Large intestine (tissue), 12 donors: ENCODE measurements around the gene PCDH11X. TPM values are rescaled to one million over a fixed set of nuclear protein-coding genes. Genes with fewer than 3 reads are reported as not detected.
"Not testable (repeated sequence)": the region's sequence is repeated elsewhere in the genome, so short reads cannot be mapped to it uniquely, and the experiment has no call there.

ENCODE experiments used
- DNase-seq, 2 donors: peaks; one replicate each; pipeline versions ENCODE4 v3.0.0 to v3.0.0-alpha.2; 2013
- H3K27ac ChIP-seq: one replicate; pipeline ENCODE4 v1.5.1; 2013; ENCODE audit warnings: low read length
- H3K27me3 ChIP-seq: 2 replicates; pipeline ENCODE4 v1.6.1; 2013; ENCODE audit warnings: low read length; ENCODE audit not compliant: control insufficient read depth, insufficient read depth
- H3K36me3 ChIP-seq: 2 replicates; pipeline ENCODE4 v1.6.1; 2013; ENCODE audit warnings: low read length; ENCODE audit not compliant: control insufficient read depth, insufficient read depth
- H3K4me1 ChIP-seq: one replicate; pipeline ENCODE4 v1.6.1; 2013; ENCODE audit warnings: low read length; ENCODE audit not compliant: control insufficient read depth, insufficient read depth
- H3K4me3 ChIP-seq: one replicate; pipeline ENCODE4 v1.5.1; 2013; ENCODE audit warnings: low read length
- H3K9me3 ChIP-seq: one replicate; pipeline ENCODE4 v1.6.1; 2013; ENCODE audit warnings: mild to moderate bottlenecking, low read depth, low read length, moderate library complexity; ENCODE audit not compliant: control insufficient read depth
- WGBS: methylation state at CpG from one replicate; pipeline ENCODE4 v1.1.5; 2013; ENCODE audit warnings: low lambda C conversion rate; ENCODE audit not compliant: insufficient coverage; 5-methylcytosine and 5-hydroxymethylcytosine counted together
- long read RNA-seq, 11 donors: transcript quantifications; one replicate each; lab custom pipeline, GENCODE V29; 2026
- polyA plus RNA-seq: library from polyadenylated mRNA; unstranded; fragments of 120-200 nt; gene quantifications from one replicate; pipeline ENCODE4 v1.2.1, GENCODE V29; 2013

Gene PCDH11X
- polyA plus RNA-seq = 0.01 TPM
- long read RNA-seq, donor 1 = 0 reads
- long read RNA-seq, donor 2 = 0 reads
- long read RNA-seq, donor 3 = 0 reads
- long read RNA-seq, donor 4 = 0 reads
- long read RNA-seq, donor 5 = 0 reads
- long read RNA-seq, donor 6 = 0 reads
- long read RNA-seq, donor 7 = 0 reads
- long read RNA-seq, donor 8 = 0 reads
- long read RNA-seq, donor 9 = 0 reads
- long read RNA-seq, donor 10 = 0 reads
- long read RNA-seq, donor 11 = 0 reads

DNA sequence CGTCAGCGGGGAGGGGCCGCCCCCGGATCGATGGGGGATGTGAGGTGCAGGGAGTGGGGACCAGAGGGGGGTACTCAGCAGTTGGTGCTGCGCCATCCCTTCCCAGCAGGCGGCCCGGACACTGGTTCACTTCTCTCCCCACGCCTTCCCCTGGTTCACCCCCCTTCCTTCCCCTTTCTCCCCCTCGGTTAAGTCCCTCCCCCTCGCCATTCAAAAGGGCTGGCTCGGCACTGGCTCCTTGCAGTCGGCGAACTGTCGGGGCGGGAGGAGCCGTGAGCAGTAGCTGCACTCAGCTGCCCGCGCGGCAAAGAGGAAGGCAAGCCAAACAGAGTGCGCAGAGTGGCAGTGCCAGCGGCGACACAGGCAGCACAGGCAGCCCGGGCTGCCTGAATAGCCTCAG lies at the start of gene PCDH11X:
Gene PCDH11X, plus strand, starts transcription at position 241 of the 400 bp plus-strand sequence. CDS start 56,130 bp downstream, outside the sequence.
- H3K9me3 ChIP-seq, H3K36me3 ChIP-seq, DNase-seq, H3K27ac ChIP-seq, H3K4me1 ChIP-seq, H3K4me3 ChIP-seq: not testable (repeated sequence)
- no CpG with 5 or more reads among the region's 24 CpGs for whole genome bisulfite sequencing
- peaks cover 11% of the 10 kb centered on the region for H3K27me3 ChIP-seq

- H3K4me3 ChIP-seq, H3K4me1 ChIP-seq, H3K36me3 ChIP-seq, H3K27ac ChIP-seq, H3K27me3 ChIP-seq, DNase-seq, H3K9me3 ChIP-seq: not testable (repeated sequence)
- no CpG with 5 or more reads among the region's 4 CpGs for WGBS
Observed at GRCh38 chrX:91747446-91747845, 31.7 kb upstream of the PCDH11X start.

DNA sequence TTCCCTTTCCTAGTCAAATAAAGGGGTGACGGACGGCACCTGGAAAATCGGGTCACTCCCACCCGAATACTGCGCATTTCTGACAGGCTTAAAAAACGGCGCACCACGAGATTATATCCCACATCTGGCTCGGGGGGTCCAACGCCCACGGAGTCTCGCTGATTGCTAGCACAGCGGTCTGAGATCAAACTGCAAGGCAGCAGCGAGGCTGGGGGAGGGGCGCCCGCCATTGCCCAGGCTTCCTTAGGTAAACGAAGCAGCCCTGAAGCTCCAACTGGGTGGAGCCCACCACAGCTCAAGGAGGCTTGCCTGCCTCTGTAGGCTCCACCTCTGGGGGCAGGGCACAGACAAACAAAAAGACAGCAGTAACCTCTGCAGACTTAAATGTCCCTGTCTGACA lies 26.2 kb upstream of the PCDH11X start:
- H3K9me3 ChIP-seq, H3K4me3 ChIP-seq, H3K27ac ChIP-seq, H3K27me3 ChIP-seq, DNase-seq, H3K4me1 ChIP-seq, H3K36me3 ChIP-seq: not testable (repeated sequence)
- no CpG with 5 or more reads among the region's 17 CpGs for WGBS

GRCh38 chrX:91770619-91771488 lies 8.3 kb upstream of the PCDH11X start:
- H3K27ac ChIP-seq, H3K36me3 ChIP-seq, H3K27me3 ChIP-seq, H3K4me3 ChIP-seq, DNase-seq, H3K9me3 ChIP-seq, H3K4me1 ChIP-seq: not testable (repeated sequence)
- no CpG with 5 or more reads among the region's 9 CpGs for WGBS

GRCh38 chrX:91773943-91774342 lies 5.2 kb upstream of the PCDH11X start:
- WGBS = no CpG with 5 or more reads among the region's 3 CpGs
- not testable (repeated sequence) for H3K4me3 ChIP-seq, H3K36me3 ChIP-seq

DNA sequence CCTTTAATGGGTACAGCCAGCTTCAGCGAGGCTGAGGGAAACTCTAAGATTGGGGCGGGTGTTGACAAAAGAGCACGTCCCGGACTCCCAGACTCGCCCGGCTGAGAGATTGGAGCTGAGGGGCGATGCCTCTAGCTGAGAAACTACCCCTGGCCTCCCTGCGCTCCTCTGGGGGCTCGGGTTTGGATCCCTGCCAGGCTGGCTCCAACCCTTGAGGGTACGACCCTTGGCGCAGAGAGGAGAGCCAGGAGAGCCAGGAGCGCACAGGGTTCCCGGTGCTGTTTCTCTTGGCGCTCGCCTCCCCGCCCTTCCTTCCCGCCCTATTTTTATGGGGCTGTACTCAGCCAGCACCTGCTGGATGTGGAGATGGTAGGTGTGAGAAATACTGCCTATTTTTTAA lies 833 bp downstream of the PCDH11X start:
- not testable (repeated sequence) for H3K4me3 ChIP-seq, H3K36me3 ChIP-seq, H3K4me1 ChIP-seq, H3K27ac ChIP-seq, DNase-seq, H3K9me3 ChIP-seq
- WGBS = no CpG with 5 or more reads among the region's 17 CpGs
- H3K27me3 ChIP-seq = peaks cover 11% of the 10 kb centered on the region

More at GRCh38 chrX:91773943-91774342, 5.2 kb upstream of the PCDH11X start:
- not testable (repeated sequence) for H3K4me1 ChIP-seq, H3K27ac ChIP-seq, DNase-seq, H3K27me3 ChIP-seq, H3K9me3 ChIP-seq

DNA sequence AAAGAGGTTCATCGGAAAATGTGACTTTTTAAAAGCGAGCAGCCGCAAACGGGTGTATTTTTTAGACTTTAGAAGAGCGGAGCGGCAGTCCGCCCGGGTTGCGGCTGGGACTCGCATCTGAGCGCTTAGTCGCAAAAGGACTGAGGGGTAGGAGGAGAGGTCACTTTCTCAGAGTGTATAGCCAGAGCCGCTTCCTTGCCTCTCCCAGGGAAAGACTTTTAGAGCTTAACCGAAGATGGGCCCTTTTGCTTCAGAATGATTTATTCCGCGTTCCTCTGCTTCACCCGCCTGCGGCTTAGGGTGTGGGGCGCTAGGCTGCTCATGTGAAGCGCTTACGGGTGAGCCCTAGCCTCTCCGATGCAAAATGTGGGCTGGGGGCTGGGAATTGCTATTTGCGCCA lies 1.5 kb downstream of the PCDH11X start:
- WGBS = no CpG with 5 or more reads among the region's 23 CpGs
- H3K4me3 ChIP-seq, DNase-seq, H3K9me3 ChIP-seq, H3K4me1 ChIP-seq, H3K27ac ChIP-seq, H3K36me3 ChIP-seq: not testable (repeated sequence)
- peaks cover 11% of the 10 kb centered on the region for H3K27me3 ChIP-seq

DNA sequence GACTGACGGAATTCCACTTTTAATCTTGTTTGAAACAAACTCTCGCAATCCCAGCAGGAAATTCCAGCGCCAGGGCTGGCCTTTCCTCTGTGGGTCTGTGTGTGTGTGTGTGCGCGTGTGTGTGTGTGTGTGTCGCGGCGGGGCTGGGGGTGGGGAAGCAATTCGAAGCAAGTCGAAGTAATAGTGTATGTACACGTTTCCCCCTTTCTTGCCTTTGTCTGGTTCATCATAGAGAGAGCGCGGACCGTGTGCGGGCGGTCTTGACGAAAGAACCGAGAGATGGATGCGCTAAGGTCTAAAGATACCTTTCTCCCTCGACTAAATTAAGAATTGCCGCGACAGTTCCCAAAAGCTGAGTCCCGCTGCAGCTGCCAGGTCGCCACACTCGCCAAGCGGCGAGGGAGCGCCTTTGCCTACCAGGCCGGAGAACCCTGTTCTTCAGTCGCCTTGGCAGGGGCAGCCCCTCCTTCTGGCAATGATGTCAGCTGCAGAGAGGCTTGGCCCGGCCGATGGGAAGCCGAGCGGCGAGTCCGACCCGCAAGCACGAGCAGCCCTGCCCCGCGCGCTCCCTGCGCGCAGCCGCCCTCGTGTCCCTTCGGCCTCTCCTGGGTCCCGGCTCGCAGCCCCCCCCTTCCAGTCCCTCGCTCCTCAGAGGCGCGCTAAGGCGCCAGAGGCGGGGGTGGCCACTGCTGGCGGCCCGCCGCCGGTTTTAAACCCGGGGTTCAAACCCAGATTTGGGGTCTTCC lies 2.6 kb downstream of the PCDH11X start:
- H3K4me3 ChIP-seq, H3K36me3 ChIP-seq, DNase-seq, H3K9me3 ChIP-seq, H3K27ac ChIP-seq, H3K4me1 ChIP-seq: not testable (repeated sequence)
- no CpG with 5 or more reads among the region's 58 CpGs for WGBS
- peaks cover 11% of the 10 kb centered on the region for H3K27me3 ChIP-seq

DNA sequence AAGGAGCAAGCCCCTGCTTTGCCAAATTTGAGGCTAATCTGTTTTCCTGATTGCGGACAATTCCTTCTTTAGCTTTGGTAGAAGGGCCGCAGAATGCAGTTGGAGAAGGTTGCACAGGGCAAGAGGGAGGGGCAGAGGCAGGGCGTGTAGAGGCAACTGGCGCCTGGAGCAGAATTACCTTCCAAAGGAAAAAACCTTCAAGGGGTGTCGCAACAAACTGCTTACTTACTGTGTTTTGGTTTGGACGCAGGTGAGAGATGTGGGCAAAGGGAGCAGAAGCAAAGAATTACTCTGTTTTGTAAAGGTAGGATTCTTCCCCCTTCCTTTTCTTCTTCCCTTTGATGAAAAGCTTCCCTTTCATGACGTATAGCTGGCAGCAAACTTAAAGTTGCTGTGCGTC lies 3.6 kb downstream of the PCDH11X start:
- WGBS = no CpG with 5 or more reads among the region's 8 CpGs
- not testable (repeated sequence) for H3K4me3 ChIP-seq, H3K27me3 ChIP-seq, H3K4me1 ChIP-seq, H3K9me3 ChIP-seq, H3K27ac ChIP-seq, DNase-seq, H3K36me3 ChIP-seq

DNA sequence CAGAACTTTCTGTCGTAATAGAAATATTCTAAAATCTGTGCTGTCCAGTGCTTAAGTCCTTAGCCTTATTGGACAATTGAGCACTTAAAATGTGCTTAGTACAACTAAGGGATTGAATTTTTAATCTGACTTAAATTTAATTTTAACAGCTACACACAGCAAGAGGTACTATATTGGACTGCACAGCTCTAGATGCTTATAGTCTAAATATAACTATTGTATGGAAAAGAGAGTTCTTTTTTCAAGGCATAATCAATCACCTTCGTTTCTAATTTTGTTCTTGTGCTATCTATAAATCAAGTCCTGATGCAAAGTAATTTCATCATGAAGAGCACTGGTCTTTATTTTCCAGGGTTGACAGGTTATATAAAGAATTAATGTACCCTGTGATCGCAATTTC lies 38.4 kb downstream of the PCDH11X start:
- H3K27me3 ChIP-seq, H3K27ac ChIP-seq, H3K4me3 ChIP-seq, DNase-seq, H3K36me3 ChIP-seq, H3K9me3 ChIP-seq, H3K4me1 ChIP-seq: not testable (repeated sequence)
- no CpG with 5 or more reads among the region's 3 CpGs for WGBS
